Thyroid gland (tissue), 4 donors: ENCODE data around the gene TBC1D1.

Source experiments
- CTCF ChIP-seq, 6 experiments: fragments of 200-600 bp in 3 of 6; fragments of 450-650 bp in 3 of 6; sonication (generic) in 3 of 6; IDR thresholded peaks; one replicate each; pipeline ENCODE4 v1.5.1; 2016 to 2019; ENCODE audit warnings: antibody characterized with exemption in 6 of 6, mild to moderate bottlenecking in 2 of 6, inconsistent platforms in 1 of 6, moderate library complexity in 1 of 6
- POLR2A ChIP-seq, 2 donors: fragments of 450-650 bp; IDR thresholded peaks; one replicate each; pipeline ENCODE4 v1.6.1; 2017; ENCODE audit warnings: antibody characterized with exemption in 2 of 2, mild to moderate bottlenecking in 2 of 2, moderate library complexity in 1 of 2

- TF ChIP-seq POLR2A (IDR thresholded peaks at IDR 0.05) (no peak), CTCF (IDR thresholded peaks at IDR 0.05) (no peak)
Measured at GRCh38 chr4:37847311-37847884, 43.5 kb upstream of the TBC1D1 start.
